NCI-H526 treated with DMSO at 0.1 percent for 48 hours (cell line): ENCODE results near the gene NSMF.
A peak's percentile ranks its signal among the peaks of the same experiment; 100 is the strongest.
"Not testable (repeated sequence)": the region's sequence is repeated elsewhere in the genome, so short reads cannot be mapped to it uniquely, and the experiment has no call there.

Experiments used
- DNase-seq: peaks from one replicate; lab custom pipeline; 2025; lab: John Stamatoyannopoulos, UW

NSMF gene

GRCh38 chr9:137412431-137412830 is 46.7 kb downstream of the NSMF start:
- DNase-seq, result no peak

GRCh38 chr9:137411645-137412380 is 47.3 kb downstream of the NSMF start:
- no peak for DNase-seq

- DNase-seq, result no peak
These were observed 47.9 kb downstream of the NSMF start for GRCh38 chr9:137411260-137411644.

- no peak for DNase-seq
These were observed 48.3 kb downstream of the NSMF start for GRCh38 chr9:137410891-137411249.

DNA sequence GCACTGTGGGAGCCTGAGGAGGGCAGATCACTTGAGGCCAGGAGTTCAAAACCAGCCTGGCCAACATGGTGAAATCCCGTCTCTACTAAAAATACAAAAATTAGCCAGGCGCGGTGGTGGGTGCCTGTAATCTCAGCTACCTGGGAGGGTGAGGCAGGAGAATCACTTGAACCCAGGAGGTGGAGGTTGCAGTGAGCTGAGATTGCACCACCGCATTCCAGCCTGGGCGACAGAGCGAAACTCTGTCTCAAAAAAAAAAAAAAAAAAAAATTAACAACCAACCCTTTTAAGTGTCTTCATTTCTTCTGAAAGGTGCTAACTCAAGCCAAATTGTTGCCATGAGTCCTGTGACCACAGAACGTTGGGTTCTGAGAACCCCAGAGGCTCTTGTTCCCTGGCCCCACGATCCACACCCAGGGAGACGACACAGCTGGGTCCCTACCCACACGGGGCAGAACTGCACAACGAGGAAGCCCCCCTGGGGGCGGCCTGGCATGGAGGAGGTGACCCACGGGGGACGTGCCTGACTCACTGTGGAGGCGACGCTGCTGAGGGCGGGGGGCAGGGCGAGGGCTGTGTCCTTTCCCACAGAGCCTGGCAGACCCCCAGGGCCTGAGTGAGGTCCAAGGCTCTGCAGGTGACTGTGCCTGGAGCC is 48.8 kb downstream of the NSMF start:
- not testable (repeated sequence) for DNase-seq

DNA sequence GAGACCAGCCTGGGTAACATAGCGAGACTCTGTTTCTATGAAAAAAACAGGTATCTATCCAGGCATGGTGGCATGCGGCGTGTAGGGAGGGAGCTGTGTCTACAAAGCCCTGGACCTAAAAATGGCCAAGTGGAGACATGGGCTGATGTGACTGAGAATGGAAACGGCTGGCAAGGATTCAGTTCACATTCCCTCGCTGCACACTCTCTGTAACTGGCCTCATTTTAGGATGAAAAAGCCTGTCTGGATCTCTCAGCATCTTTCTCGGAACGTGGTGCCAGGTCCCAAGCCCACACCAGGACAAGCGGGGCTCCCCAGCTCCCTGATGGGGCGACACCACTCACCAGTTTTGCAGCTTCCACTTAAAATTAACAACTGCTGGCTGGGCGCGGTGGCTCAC is 49.6 kb downstream of the NSMF start:
- no peak for DNase-seq

GRCh38 chr9:137408651-137409405 is 50.3 kb downstream of the NSMF start:
- DNase-seq, result no peak

DNA sequence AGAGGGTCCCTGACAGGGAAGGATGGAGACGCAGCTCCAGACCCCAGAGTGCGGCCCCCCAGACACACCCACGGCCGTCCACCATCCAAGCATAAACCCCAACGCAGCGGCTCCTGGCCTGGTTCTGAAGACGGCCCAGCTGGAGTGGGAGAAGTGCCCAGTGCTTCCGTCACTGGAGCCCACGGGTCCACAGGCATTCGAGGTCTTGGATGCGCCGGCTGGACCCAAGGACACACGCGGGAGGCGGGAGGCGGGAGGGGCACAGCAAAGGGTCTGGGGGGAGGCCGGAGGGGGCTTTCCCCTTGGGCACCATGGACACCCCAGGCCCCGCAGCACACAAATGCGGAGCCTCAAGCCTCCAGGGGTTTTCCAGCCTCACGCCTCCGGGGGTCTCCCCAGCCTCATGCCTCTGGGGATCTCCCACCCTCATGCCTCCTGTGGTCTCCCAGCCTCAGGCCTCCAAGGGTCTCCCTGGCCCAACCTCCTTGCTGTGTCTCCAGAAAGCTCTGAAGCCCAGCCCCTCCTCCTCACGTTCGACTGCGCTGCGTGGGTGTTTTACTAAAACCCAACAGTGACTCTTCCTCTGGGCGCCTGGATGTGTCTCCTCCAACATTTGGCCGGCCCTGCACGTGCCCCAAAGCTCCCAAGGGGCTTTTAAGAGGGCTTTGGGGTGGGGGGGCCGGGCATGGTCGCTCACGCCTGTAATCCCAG is 51.4 kb downstream of the NSMF start:
- DNase-seq, result no peak

GRCh38 chr9:137406876-137407589 is 52.1 kb downstream of the NSMF start:
- peak; percentile 17 for DNase-seq

DNA sequence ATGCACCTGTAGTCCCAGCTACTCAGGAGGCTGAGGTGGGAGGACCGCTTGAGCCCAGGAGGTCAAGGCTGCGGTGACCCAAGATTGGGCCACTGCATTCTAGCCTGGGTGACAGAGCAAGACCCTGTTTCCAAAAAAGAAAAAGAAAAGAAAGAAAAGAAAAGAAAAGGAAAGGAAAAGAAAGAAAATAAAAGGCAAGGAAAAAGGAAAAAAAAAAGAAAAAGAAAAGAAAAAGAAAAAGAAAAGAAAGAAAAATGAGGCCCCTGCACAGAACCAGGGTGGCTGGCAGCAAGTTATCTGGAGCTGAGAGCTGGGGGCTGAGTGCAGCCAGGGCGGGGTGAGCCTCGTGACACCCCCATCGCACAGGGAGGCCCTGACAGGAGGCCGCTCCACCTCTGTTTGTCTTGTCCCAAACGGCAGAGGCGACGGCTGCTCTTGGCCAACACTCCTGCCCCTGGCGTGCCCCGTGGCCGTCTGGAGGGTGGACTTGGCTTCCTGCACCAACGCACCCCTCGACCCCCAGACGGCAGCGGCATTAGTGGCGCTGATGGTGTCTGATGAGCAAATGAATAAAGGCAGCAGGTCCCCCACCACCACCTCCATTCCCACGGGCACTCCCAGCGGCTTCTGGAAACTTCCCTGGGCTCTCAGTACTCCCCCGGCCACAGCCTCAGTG is 52.9 kb downstream of the NSMF start:
- no peak for DNase-seq

DNA sequence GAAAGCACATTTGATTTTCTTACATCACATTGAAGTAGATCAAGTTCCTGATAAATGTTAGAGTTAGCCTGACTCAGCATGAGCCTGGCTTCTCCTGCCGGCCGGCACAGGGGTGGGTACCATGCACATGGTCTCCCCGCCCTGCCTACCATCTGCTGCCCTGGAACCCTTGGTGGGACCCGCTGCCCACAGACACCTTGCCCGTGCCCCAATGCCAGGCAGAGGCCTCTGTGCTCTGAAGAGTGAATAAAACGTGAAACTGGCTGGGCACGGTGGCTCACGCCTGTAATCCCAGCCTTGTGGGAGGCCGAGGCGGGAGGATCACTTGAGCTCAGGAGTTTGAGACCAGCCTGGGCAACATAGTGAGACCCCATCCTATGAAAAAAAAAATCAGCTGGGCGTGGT is 53.5 kb downstream of the NSMF start:
- no peak for DNase-seq

- no peak for DNase-seq
These were observed 54.1 kb downstream of the NSMF start for GRCh38 chr9:137404961-137405567.

- no peak for DNase-seq
These were observed 55.9 kb downstream of the NSMF start for GRCh38 chr9:137403269-137403668.

DNA sequence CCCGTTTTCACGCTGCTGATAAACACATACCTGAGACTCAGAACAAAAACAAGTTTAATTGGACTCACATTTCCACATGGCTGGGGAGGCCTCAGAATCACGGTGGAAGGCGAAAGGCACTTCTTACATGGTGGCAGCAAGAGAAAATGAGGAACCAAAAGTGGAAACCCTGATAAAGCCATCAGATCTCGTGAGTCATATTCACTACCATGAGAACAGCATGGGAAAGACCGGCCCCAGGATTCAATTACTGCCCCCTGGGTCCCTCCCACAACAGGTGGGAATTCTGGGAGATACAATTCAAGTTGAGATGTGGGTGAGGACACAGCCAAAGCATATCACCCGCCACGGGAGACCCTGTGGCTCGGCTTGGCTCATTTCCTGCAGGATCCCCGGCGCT is 56.4 kb downstream of the NSMF start:
- DNase-seq, result no peak

DNA sequence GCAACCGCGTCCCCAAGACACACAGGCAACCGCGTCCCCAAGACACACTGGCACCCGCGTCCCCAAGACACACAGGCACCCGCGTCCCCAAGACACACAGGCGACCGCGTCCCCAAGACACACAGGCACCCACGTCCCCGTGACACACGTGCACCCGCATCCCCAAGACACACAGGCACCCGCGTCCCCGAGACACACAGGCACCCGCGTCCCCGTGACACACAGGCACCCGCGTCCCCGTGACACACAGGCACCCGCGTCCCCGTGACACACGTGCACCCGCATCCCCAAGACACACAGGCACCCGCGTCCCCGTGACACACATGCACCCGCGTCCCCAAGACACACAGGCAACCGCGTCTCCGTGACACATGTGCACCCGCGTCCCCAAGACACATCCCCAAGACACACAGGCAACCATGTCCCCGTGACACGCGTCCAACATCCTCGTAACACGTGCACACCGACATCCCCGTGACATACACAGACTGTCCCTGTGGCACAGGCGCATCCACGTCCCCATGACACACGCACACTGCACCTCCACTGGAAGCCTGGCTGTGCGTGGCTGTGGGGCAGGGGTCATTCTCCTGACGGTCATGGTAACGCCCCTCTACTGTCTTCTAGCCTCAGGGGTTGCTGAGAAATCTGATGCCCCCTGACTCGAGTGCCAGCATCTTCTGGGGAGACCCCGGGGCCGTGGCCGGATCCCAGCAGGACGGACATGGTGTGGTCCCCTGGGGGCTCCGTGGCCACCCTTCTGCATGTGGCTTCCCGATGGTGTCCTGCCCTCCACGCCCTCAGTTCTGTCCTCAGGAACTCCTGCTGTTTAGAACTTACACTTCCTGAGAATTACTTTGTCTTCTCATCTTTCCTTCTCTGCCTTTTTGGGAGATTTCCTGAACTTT is 60.3 kb downstream of the NSMF start:
- DNase-seq, result no peak

GRCh38 chr9:137397675-137398423 is 61.3 kb downstream of the NSMF start:
- no peak for DNase-seq
